ENCODE results near the gene MTNR1A. TPM values are rescaled to one million over a fixed set of nuclear protein-coding genes. Genes with fewer than 3 reads are reported as not detected.

MTNR1A gene
- total RNA-seq, 1 donor from 2014 or later = not detected

- Histone ChIP-seq H3K27me3 (ENCODE audit: control insufficient read depth, insufficient read depth, low read length) (no peaks in the 10 kb centered on the region), H3K36me3 (ENCODE audit: control insufficient read depth, insufficient read depth, low read length) (no peaks in the 10 kb centered on the region), H3K4me3 (ENCODE audit: low read depth, low read length) (no peak overlapping the region)
- TF ChIP-seq, protein P1, sequence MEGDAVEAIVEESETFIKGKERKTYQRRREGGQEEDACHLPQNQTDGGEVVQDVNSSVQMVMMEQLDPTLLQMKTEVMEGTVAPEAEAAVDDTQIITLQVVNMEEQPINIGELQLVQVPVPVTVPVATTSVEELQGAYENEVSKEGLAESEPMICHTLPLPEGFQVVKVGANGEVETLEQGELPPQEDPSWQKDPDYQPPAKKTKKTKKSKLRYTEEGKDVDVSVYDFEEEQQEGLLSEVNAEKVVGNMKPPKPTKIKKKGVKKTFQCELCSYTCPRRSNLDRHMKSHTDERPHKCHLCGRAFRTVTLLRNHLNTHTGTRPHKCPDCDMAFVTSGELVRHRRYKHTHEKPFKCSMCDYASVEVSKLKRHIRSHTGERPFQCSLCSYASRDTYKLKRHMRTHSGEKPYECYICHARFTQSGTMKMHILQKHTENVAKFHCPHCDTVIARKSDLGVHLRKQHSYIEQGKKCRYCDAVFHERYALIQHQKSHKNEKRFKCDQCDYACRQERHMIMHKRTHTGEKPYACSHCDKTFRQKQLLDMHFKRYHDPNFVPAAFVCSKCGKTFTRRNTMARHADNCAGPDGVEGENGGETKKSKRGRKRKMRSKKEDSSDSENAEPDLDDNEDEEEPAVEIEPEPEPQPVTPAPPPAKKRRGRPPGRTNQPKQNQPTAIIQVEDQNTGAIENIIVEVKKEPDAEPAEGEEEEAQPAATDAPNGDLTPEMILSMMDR (IDR thresholded peaks at IDR 0.05; ENCODE audit: insufficient read depth, low read length, poor library complexity, severe bottlenecking) = no peak
- no peak for DNase-seq (ENCODE audit: low read depth)
Measured at GRCh38 chr4:186561748-186562147, 6.4 kb upstream of the MTNR1A start.

DNA sequence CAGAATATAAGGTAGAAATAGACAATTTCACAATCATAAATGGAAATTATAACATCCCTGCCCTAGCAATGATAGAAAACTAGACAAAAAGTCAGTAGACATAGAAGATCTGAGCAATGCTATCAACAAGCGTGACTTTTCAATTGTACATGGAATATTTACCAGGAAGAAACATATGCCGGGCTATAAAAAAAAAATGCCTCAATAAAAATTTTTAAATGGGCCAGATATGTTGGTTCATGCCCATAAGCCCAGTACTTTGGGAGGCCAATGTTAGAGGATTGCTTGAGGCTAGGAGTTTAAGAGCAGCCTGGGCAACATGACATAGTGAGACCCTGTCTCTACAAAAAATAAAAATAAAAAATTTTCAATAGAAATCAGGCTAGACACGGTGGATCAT lies 5.3 kb upstream of the MTNR1A start:
- Histone ChIP-seq H3K27me3 (ENCODE audit: control insufficient read depth, insufficient read depth, low read length) (no peaks in the 10 kb centered on the region), H3K4me3 (ENCODE audit: low read depth, low read length) (no peak overlapping the region), H3K36me3 (ENCODE audit: control insufficient read depth, insufficient read depth, low read length) (no peaks in the 10 kb centered on the region)
- TF ChIP-seq, protein P1 (IDR thresholded peaks at IDR 0.05; ENCODE audit: insufficient read depth, low read length, poor library complexity, severe bottlenecking) = no peak
- DNase-seq (ENCODE audit: low read depth) = no peak

DNA sequence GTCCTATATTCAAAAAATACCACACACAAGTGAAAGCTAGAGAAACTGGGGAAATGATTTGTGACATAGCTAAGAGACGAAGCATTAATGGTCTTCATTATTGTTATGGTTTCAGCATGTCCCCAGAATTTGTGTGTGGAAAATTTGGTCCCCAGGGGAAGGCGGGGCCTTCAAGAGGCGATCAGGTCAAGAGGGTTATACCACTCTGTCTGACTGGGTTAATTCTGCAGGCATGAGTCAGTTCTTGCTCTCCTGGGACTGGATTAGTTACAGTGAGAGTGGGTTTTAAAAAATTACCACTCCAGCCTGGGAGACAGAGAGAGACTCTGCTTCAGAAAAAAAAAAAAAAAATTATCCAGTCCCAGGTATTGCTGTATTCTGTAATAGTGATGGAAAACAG lies 2.1 kb upstream of the MTNR1A start:
- TF ChIP-seq, protein P1 (IDR thresholded peaks at IDR 0.05; ENCODE audit: insufficient read depth, low read length, poor library complexity, severe bottlenecking) = no peak
- DNase-seq (ENCODE audit: low read depth) = no peak
- no peaks in the 10 kb centered on the region for H3K36me3 ChIP-seq (ENCODE audit: control insufficient read depth, insufficient read depth, low read length)
- peaks cover 4% of the 10 kb centered on the region for H3K27me3 ChIP-seq (ENCODE audit: control insufficient read depth, insufficient read depth, low read length)
- no peak overlapping the region for H3K4me3 ChIP-seq (ENCODE audit: low read depth, low read length)

- TF ChIP-seq, protein P1 (IDR thresholded peaks at IDR 0.05; ENCODE audit: insufficient read depth, low read length, poor library complexity, severe bottlenecking) = no peak
- no peak for DNase-seq (ENCODE audit: low read depth)
- Histone ChIP-seq H3K27me3 (ENCODE audit: control insufficient read depth, insufficient read depth, low read length) (peaks cover 4% of the 10 kb centered on the region), H3K36me3 (ENCODE audit: control insufficient read depth, insufficient read depth, low read length) (no peaks in the 10 kb centered on the region), H3K4me3 (ENCODE audit: low read depth, low read length) (no peak overlapping the region)
Measured at GRCh38 chr4:186557061-186557460, 1.7 kb upstream of the MTNR1A start.

GRCh38 chr4:186554539-186554913 lies 841 bp downstream of the MTNR1A start:
- H3K4me3 ChIP-seq (ENCODE audit: low read depth, low read length) = peak overlapping the region; percentile 51

GRCh38 chr4:186553717-186554116 lies 1.6 kb downstream of the MTNR1A start:
- H3K27me3 ChIP-seq (ENCODE audit: control insufficient read depth, insufficient read depth, low read length) = peaks cover 4% of the 10 kb centered on the region
- TF ChIP-seq, protein P1 (IDR thresholded peaks at IDR 0.05; ENCODE audit: insufficient read depth, low read length, poor library complexity, severe bottlenecking) = no peak
- no peaks in the 10 kb centered on the region for H3K36me3 ChIP-seq (ENCODE audit: control insufficient read depth, insufficient read depth, low read length)
- H3K4me3 ChIP-seq (ENCODE audit: low read depth, low read length) = no peak overlapping the region
- DNase-seq (ENCODE audit: low read depth) = no peak

More at GRCh38 chr4:186554539-186554913, 841 bp downstream of the MTNR1A start:
- TF ChIP-seq, protein P1 (IDR thresholded peaks at IDR 0.05; ENCODE audit: insufficient read depth, low read length, poor library complexity, severe bottlenecking) = peak; percentile 38
- Histone ChIP-seq H3K27me3 (ENCODE audit: control insufficient read depth, insufficient read depth, low read length) (peaks cover 4% of the 10 kb centered on the region), H3K36me3 (ENCODE audit: control insufficient read depth, insufficient read depth, low read length) (no peaks in the 10 kb centered on the region)
- no peak for DNase-seq (ENCODE audit: low read depth)
